GM19467 (cell line): ENCODE results near the gene TEX55.
"Not testable (repeated sequence)": the region's sequence is repeated elsewhere in the genome, so short reads cannot be mapped to it uniquely, and the experiment has no call there.

Experiments used
- ATAC-seq: cut with Tn5 transposase; IDR thresholded peaks from one replicate; pipeline ENCODE4 v1.9.1; 2021; ENCODE audit warnings: mild to moderate bottlenecking, moderate library complexity; ENCODE audit not compliant: unreplicated experiment

Gene TEX55

GRCh38 chr3:119160361-119160760 is 14.4 kb downstream of the TEX55 start:
- ATAC-seq, result no peak

GRCh38 chr3:119160815-119161214 is 14.8 kb downstream of the TEX55 start:
- ATAC-seq, result no peak

- no peak for ATAC-seq
Measured at GRCh38 chr3:119161240-119161639, 15.3 kb downstream of the TEX55 start.

GRCh38 chr3:119164745-119165144 is 18.8 kb downstream of the TEX55 start:
- ATAC-seq, result not testable (repeated sequence)

GRCh38 chr3:119170821-119171220 is 24.9 kb downstream of the TEX55 start:
- ATAC-seq, result no peak

GRCh38 chr3:119173325-119173724 is 27.4 kb downstream of the TEX55 start, which contains the start of gene UPK1B:
Gene UPK1B, plus strand, starts transcription at chr3:119173598. Its CDS starts 13,144 bp downstream, at chr3:119186742.
- no peak for ATAC-seq

GRCh38 chr3:119175872-119176756 is 30.1 kb downstream of the TEX55 start:
- no peak for ATAC-seq

GRCh38 chr3:119176778-119177177 is 30.8 kb downstream of the TEX55 start:
- no peak for ATAC-seq

GRCh38 chr3:119177321-119177720 is 31.4 kb downstream of the TEX55 start:
- no peak for ATAC-seq

GRCh38 chr3:119181765-119182164 is 35.8 kb downstream of the TEX55 start:
- ATAC-seq, result no peak

- no peak for ATAC-seq
Measured at GRCh38 chr3:119184111-119184510, 38.1 kb downstream of the TEX55 start.

- ATAC-seq, result no peak
Measured at GRCh38 chr3:119184796-119185570, 39.0 kb downstream of the TEX55 start.

- no peak for ATAC-seq
Measured at GRCh38 chr3:119187266-119187665, 41.3 kb downstream of the TEX55 start.

- no peak for ATAC-seq
Measured at GRCh38 chr3:119191800-119192199, 45.8 kb downstream of the TEX55 start.

GRCh38 chr3:119194237-119195150 is 48.5 kb downstream of the TEX55 start:
- no peak for ATAC-seq

GRCh38 chr3:119195151-119195476 is 49.1 kb downstream of the TEX55 start:
- no peak for ATAC-seq

GRCh38 chr3:119195911-119196310 is 49.9 kb downstream of the TEX55 start:
- ATAC-seq, result no peak
